Stimulated activated CD8-positive, alpha-beta memory T cell treated with anti-CD3 and anti-CD28 coated beads, Interleukin-7, amount 100 ng/mL, for 1 hour (primary cell): Measurements from ENCODE around the gene LRRC55.
"Not testable (repeated sequence)": the region's sequence is repeated elsewhere in the genome, so short reads cannot be mapped to it uniquely, and the experiment has no call there.

Source experiments
- DNase-seq, 2 donors: peaks; one replicate each; pipeline ENCODE4 v3.0.0-alpha.2; 2020; ENCODE audit warnings: low read depth in 2 of 2

Gene LRRC55

DNA sequence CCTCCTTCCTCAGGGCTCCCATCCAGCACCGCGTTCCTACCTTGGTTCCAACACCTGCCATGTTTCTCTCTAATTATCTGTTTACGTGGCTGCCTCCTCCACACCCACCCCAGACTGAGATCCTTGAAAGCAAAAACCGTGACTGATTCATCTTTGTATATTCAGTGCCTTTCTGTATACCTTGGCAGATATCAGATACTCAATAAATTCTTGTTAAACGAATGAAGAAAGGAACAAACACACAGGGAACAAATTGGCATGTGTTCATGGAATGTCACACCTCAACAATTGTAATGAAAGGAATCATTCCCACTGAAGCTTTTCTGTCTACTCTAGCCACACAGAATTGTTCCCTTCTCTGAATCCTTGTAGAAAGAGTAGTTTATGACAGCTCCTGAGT, 20.4 kb upstream of the LRRC55 start:
- DNase-seq = no peak

DNA sequence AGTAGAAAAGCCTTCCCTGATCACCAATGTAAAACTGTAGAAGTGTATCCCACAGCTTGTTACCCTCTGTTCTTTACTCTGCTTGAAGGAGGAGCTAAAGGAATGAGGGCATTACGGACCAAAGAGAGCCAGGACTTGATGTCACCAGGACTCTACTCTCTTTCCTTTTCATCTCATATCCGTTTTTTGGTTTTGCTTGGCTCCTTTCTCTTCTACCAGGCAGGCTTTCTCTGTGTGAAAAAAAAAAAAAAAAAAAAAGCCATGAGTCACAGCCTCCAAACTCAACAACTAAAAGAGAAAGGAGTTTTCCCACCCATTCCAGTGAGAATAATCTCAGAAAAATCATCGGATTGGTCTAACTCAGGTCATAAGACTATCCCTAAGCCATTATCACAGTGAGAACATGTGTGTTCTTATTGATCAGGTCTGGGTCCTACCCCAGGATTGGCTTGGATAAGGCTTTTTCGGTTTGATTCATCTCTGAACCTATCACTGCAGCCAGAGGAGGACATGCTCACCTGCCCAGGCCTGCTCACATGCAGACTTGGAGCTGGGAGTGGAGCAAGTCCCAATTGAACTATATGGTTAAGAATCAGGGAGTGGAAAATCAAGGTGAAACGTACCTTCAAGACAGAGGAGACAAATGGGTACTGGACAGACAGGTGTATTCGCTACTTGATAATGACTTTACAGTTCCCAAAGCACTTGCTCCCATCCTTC, 19.4 kb upstream of the LRRC55 start:
- no peak for DNase-seq

DNA sequence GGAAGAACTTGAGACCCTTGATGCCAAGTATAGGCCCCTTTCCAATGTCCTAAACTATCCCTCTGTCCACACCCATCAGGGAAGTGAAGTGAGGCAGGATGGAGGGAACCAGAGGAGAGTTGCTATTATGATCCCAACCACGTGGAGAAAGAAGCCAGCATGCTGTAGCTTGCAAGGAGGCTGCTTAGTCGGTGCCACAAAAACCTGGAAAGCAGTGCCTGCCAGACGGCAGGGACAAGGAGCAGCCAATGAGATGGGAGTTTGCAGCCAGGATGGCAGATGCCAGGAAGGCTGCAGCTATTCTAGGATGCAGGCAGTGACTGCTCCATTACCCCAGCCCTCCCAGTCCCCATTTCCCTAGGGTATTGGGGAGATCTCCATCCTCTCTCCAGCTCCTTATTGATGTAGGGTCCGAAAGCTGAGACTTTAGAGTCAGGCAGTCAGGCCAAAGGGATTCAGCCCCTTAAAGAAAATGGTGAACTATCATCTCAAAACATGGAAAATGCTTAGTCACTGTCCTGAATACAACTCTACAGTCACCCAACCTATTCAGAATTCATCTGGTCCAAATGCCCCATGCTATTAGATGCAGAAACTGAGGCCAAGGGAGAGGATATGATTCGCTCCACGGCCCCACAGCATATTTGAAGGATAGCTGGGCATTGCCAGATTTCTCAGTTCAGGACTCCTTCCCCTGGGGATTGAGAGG, 18.4 kb upstream of the LRRC55 start:
- DNase-seq = no peak

DNA sequence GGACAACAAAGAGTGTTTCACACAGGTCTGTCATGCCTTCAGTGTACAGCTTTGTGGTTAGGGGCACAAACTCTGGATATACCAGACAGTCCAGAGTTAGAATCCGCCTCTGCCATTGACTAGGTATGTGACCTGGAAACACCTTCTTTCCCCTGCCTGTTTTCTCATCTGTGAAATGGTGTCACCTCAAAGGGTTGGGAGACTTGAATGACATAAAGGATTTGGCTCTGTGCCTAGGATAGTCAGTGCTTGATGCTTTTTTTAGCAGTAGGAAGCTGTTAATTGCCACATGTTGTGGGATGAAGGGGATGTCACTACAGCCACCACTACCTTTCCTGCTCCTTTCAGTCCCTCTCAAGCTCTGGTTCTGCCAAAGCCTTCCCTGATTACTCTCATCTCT, 17.4 kb upstream of the LRRC55 start:
- no peak for DNase-seq

DNA sequence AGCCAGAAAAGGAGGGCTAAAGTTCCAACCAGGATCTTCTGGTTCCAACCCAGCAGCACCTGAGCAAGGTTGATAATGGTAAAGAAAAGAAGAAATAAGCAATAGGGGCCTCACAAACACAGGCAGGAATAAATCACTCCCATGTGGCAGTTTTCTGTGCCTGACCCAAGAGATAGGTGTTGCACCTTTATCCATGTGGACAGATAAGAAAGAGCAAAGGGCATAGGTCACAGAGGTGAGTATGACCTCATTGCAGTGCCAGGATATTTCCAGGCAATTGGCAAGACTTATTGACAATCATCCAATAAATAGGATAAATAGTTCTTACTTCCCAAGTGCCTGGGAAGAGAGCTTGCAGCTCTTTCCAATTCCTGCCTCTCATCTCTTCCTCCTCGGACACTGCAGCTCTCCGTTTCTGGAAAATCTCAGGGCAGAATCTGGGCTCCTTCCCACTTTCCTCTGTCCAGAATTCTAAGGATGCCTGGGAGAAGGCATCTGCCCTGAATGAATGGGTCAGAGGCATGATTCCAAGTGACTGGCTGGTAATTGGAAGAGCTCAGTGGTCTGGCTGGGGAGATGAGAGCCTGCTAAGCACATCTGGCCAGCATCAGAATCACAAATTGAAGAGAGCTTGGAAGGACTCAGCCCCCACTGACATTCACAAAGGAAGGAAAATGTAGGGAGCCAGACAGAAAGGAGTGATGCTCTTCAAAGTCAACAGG, 14.5 kb upstream of the LRRC55 start:
- DNase-seq = no peak

DNA sequence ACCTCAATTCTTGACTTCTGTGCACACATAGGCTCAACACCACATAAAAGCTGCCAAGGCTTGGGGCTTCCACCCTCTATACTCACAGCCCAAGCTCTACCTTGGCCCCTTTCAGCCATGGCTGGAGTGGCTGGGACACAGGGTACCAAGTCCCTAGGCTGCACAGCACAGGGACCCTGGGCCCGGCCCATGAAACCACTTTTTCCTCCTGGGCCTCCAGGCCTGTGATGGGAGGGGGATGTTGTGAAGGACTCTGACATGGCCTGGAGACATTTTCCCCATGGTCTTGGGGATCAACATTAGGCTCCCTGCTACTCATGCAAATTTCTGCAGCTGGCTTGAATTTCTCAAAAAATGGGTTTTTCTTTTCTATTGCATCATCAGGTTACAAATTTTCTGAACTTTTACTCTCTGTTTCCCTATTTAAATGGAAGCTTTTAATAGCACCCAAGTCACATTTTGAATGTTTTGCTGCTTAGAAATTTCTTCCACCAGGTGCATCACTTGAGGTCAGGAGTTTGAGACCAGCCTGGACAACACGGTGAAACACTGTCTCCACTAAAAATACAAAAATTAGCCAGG, 11.9 kb upstream of the LRRC55 start:
- not testable (repeated sequence) for DNase-seq

DNA sequence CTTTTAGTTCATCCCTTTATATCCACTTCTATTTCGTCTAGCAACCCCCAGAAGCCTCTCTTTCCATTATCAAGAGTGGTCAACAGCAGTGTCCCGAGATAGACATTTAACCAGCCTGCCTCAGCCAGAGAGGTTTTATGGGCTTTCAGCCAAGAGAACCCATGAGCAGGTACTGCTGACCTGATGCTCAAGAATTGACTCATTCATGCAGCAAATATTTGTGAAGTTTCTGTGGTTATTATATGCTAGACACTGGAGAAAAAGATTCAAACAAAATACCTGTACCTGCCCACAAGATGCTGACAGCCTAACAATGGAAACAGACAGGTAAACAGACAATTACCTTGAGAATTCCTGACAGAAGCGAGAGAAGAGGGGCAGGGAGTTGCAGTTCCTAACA, 9.7 kb upstream of the LRRC55 start:
- DNase-seq = no peak

DNA sequence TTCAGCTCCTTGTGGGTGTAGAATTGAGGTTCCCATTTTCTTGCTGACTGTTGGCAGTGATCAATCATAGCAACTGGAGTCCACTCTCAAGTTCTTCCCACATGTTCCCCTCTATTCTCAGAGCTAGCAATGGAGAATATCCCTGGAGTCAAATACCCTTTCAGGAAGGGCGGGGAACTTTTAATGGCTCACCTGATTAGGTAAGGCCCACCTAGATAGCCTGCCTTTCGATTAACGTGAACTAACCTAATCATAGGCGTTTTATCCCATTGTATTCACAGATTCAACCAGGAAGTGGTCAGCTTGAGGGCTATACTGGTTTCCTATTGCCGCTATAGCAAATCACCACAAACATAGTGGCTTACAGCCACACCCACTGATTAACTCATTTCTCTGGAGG, 7.1 kb upstream of the LRRC55 start:
- no peak for DNase-seq

DNA sequence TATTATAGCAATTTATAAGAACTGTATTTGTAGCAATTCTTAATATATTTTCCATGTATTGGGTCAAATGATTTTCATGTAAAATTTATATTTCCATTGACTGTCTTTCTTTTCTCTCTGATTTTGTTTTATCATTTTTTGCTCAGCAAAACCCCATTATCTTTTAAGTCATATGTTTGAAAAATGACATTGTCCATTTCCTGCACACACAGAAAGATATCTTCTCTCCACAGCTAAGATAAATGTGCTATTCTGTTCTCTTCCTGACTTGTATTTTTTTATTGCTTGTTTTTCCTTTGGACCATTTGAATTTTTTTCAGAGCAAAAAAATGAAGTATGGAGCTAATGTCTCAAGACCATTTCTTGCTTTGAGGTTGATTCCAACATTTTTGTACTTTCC, 6.3 kb upstream of the LRRC55 start:
- no peak for DNase-seq

DNA sequence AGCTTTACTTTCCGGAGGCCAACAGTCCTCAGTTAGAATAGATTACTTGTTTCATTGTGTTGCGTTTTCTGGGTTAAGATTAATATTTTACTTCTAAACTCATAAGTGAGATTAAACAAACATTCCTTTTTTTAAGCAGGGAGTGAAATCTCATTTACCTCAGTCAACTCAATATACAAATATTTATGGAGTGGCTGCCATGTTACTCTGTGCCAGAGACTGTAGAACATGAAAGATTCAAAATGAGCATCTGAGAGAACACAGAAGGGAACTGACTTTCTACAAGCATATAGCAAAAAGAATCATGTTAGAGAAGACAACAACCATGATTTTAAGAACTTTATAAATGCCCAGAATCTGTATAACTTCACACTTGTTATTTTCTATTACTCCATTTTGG, 3.4 kb upstream of the LRRC55 start:
- DNase-seq = no peak

DNA sequence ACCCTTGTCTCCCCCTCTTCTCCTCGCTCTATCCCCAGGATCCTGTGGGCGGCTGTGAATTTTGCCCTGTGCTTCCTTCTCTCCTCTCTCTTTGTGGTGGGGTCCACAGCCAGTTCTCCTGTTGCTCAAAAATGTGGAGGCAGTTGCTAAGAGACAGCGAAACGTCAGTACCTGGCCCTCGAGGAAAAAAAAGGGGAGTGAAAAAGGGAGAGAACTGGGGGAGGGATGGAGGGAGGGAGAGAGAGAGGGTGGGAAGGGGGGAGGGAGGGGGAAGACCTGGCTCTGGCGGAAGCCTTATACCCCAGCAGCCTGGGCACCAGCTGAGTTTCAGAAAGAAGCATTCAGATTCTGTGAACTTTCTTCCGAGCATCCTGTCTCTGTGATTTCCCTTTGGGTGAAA, 2.1 kb upstream of the LRRC55 start:
- no peak for DNase-seq

DNA sequence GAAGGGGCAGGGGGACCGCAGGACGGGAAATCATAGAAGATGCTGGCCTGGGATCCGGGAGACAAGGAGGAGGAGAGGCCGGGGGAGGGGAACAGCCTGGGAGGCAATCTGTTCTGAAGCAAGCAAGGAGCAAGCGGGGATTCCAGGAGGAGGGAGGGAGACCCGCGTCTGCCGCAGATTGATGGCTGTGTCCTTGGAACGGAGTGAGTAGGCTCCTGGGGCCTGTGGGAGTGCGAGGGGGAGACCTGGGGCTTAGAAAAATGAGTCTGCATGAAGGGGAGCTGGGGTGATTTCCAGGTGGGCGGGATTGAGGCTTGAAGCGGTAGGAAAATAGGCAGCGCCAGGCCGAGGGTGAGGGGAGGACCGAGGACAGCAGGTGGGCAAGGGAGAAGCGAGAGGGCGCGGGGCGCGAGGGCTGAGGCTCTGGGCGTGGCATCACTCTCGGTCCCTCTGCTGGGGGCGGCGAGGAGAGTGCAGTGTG, 1.6 kb upstream of the LRRC55 start:
- no peak for DNase-seq

DNA sequence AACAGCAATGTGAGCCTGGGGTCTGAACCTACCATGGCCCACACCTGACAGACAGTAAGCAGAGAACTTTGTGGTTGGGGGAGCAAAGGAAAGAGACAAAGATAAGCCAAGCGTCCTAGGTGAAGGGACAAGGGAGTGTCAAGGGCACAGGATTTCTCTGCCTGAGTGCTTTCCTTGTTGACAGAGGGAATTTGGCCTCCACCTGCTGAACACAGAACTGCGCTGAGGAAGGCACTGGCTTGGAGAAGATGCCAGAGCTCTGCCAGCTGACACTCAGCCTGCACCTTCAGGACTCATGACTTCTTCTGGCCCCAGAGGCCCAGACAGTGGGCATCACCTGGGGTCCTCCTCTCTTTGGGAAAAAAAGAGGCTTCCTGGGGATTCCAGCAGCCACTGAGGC, 789 bp upstream of the LRRC55 start:
- DNase-seq = no peak

DNA sequence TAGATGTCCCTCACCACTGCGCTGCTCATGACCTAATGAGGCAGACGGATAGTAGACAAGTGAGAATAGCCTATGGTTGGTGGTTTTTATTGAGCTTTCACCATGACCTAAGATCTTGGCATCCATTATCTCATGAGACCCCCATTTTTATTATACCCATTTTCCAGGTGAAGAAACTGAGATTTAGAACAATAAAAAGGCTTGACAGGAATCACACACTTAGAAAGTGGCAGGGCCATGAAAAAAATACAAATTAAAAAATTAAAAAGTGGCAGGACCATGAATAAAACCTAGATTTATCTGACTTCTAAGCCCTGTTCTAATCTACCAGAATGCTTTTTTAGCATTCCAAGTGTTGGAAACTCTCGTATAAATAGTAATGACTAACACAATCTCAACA, 1.1 kb downstream of the LRRC55 start:
- no peak for DNase-seq

DNA sequence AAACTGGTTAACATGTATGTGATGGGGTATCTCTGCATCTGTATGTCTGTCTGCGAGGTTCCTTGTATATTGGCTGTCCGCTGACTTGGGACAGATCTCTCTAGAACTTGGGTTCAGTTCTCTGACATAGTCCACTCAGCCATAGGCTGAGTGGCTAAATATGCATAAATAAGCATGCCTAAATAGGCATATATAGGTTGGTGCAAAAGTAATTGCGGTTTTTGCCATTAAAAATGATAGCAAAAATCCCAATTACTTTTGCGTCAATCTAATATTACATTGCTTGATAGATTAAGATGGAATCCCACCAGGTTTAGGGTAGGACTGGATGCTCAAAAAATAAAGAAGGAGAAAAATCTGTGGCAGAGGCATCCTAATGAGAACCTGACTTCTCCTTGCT, 8.8 kb downstream of the LRRC55 start:
- no peak for DNase-seq

DNA sequence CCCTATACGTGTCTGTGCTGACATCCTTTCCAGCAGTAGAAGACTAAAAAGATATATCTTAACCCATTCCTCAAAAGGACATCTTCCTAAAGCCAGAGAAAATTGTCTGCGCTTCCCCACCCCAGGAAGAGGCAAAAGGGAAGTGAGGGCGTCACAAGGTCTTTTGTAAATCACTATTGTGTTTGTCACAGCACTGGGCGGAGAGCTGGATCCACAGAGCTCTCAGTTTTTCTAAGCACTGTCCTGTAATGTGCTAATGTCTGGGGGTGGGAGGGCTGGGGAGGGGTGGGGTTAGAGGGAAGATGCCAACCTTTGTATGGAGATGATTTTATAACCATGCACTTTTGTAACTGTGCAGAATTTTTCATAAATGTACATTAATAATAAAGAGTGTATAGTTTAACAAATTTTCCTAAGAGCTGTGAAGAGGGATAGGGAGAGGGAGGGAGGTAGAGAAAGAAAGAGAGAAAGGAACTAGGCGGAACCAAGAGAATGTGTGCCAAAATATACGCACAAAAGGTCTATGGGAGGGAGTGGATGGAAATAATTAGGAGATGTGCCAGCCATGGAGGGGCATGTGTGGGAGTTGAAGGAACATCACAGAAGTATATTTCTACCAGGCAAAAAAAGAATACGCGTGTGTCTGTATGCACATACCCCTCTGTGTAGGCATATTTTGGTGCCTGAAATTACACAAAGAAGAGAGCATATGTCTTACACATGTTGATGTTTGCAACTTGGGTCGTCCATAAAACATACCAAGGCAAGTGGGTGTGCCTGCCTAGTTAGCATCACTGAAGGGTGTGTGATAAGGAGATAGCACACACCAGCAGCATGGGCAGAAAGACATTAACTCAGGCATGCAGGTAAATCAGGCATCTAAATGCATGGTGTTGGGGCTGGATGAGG, 9.8 kb downstream of the LRRC55 start:
- no peak for DNase-seq

DNA sequence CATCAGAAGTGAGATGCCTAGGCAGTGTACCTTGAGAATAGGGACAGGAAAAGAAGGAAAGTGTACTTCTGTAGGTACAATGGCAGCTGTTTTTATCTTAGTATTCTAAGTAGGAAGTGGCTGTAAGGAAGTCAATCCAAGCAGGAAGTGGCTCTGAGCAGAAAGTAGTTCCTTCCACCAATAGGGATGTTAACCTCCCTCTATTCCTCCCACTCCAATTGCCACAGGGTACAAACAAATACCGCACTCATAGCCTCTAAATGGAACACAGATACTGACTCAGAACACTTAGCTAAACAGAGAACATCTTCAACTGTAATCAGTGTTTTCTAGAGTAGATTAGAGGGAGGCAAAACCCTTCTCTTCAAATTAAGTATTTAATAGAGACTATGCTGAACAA, 10.6 kb downstream of the LRRC55 start:
- no peak for DNase-seq

DNA sequence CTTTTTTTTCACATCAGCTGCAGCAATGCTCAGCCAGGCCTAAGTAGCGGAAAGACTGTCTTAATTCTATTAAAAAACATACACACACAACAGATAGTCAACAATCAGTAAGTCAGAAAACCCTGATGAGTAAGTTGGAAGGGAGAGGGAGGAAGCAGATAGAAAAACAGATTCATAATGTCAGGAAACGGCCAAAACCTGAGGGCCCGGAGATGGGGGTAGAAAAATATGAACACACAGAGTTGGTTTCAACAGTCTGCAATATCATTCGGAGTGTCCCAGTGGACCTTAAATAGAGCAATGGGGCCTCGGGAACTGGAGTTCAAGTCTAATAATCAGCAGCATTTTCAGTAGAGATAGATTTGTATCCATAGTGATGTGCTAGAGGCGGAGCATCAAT, 14.8 kb downstream of the LRRC55 start:
- DNase-seq = no peak

DNA sequence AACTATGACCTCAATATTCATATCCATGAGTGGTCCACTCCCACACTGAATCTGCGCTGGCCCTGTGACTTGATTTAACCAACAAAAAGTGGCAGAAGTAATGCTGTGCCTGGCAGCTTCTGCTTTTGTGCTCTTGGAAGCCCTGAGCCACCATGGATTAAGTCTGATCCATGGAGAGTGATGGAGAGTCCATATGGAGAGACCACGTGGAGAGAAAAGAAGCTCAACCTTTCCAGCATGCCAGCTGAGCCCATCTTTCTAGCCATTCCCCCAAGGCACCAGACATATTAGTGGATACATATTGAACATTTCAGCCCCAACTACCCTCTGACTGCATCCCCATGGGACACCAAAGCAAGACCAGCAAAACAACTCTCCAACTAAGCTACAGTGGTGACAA, 16.0 kb downstream of the LRRC55 start:
- no peak for DNase-seq

DNA sequence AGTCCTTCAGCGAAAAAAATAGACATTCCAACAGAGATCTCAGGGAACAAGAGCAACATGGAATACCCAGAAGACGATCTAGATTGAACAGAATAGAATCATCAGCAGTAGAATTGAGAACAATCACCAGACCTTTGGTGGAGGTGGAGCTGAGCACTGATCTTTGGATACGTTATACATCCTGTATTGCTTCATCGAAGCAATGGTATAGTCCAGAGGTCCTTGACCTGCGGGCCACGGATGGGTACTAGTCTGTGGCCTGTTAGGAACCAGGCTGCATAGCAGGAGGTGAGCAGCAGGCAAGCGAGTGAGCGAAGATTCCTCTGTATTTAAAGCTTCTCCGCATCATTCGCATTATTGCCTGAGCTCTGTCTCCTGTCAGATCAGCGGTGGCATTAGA, 17.6 kb downstream of the LRRC55 start:
- no peak for DNase-seq

DNA sequence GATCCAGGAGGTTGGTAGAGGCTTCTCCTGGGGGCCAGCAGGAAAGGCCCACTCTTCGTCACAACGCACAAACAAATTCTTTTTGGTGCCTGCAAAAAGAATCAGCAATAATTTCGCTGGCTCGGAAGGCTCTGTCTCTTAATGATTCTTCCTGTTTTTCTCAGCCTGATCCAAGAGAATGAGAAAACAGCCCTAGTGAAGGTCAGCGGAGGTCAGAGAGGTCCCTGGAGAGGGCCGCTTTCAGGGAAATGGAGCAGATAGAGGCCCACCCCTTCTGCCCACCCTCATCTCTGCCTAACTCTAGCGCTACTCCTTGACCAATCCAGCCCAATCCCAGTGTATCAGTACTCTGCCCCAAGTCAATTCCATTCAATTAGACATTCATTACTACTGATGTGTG, 19.2 kb downstream of the LRRC55 start:
- no peak for DNase-seq

DNA sequence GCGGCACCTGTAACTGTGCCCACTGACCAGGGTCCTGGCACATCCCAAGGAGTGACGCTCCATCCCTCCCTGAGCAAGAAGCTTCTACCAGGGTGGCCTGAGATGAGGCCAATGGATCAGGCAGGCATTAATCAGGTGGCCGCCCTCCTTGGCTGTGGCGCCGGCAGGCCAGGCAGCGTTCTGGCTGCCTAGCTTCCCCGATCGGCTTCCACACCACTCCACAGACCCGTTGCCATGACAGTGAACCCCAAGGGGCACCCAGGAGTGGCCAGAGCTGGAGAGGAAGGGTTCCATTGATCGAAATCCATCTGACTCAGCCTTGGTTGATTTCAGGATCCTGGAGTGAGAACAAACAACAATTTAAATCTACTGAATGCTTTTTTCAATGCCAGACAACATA, 20.5 kb downstream of the LRRC55 start:
- no peak for DNase-seq
